Nephron (organoid): ENCODE results near the gene ALDH1A1.

Source experiments
- H3K27ac Mint-ChIP-seq, 3 experiments: 2 replicates each; pipeline ENCODE4 v1.8.0; 2020; ENCODE audit warnings: mixed read lengths in 3 of 3, mild to moderate bottlenecking in 2 of 3, moderate library complexity in 1 of 3
- H3K27me3 Mint-ChIP-seq: 2 replicates; pipeline ENCODE4 v1.8.0; 2021; ENCODE audit warnings: low read depth, mild to moderate bottlenecking, moderate library complexity, mixed read lengths
- H3K36me3 Mint-ChIP-seq: 2 replicates; pipeline ENCODE4 v1.8.0; 2020; ENCODE audit warnings: low read depth, mixed read lengths
- H3K4me1 Mint-ChIP-seq: 2 replicates; pipeline ENCODE4 v1.8.0; 2020; ENCODE audit warnings: mixed read lengths
- H3K4me3 Mint-ChIP-seq, 3 experiments: 2 replicates each; pipeline ENCODE4 v1.8.0; 2020; ENCODE audit warnings: mild to moderate bottlenecking in 3 of 3, mixed read lengths in 3 of 3, moderate library complexity in 2 of 3
- H3K9me3 Mint-ChIP-seq: 2 replicates; pipeline ENCODE4 v1.8.0; 2020; ENCODE audit warnings: mixed read lengths
- TF ChIP-seq, protein P1 (sequence below), 3 experiments: fragments of 200-600 bp; sonication (generic); IDR thresholded peaks; one replicate each; pipeline ENCODE4 v1.5.0; 2021; ENCODE audit warnings: antibody characterized with exemption in 3 of 3; ENCODE audit not compliant: unreplicated experiment in 3 of 3

ALDH1A1 gene

GRCh38 chr9:72955571-72955970, 2.7 kb upstream of the ALDH1A1 start:
- no peaks in the 10 kb centered on the region for H3K36me3 Mint-ChIP-seq
- H3K4me1 Mint-ChIP-seq: peaks cover 37% of the 10 kb centered on the region
- H3K27me3 Mint-ChIP-seq: no peaks in the 10 kb centered on the region
- H3K27ac Mint-ChIP-seq: no peak overlapping the region
- no peak overlapping the region for H3K4me3 Mint-ChIP-seq
- peaks cover 9% of the 10 kb centered on the region for H3K9me3 Mint-ChIP-seq
- TF ChIP-seq, protein P1, sequence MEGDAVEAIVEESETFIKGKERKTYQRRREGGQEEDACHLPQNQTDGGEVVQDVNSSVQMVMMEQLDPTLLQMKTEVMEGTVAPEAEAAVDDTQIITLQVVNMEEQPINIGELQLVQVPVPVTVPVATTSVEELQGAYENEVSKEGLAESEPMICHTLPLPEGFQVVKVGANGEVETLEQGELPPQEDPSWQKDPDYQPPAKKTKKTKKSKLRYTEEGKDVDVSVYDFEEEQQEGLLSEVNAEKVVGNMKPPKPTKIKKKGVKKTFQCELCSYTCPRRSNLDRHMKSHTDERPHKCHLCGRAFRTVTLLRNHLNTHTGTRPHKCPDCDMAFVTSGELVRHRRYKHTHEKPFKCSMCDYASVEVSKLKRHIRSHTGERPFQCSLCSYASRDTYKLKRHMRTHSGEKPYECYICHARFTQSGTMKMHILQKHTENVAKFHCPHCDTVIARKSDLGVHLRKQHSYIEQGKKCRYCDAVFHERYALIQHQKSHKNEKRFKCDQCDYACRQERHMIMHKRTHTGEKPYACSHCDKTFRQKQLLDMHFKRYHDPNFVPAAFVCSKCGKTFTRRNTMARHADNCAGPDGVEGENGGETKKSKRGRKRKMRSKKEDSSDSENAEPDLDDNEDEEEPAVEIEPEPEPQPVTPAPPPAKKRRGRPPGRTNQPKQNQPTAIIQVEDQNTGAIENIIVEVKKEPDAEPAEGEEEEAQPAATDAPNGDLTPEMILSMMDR (IDR thresholded peaks at IDR 0.05; ENCODE audit: unreplicated experiment in 3 of 3): no peak

DNA sequence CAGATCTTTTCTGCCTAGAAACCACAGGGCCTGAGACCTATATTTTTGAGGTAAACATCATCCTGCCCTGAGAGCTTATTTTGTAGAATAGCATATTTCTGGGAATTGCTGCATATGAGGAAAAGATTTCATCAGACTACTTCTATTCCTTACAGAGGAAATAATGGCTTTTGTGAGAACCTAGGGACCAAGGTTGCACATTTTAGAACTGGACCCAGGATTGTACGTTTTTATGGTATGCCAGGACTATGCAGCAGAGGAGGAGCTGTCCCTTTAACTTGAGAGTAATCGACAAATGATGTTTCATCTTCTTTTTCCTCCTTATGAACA, 2.2 kb upstream of the ALDH1A1 start:
- H3K27ac Mint-ChIP-seq: no peak overlapping the region
- H3K36me3 Mint-ChIP-seq: no peaks in the 10 kb centered on the region
- TF ChIP-seq, protein P1 (IDR thresholded peaks at IDR 0.05; ENCODE audit: unreplicated experiment in 3 of 3): no peak
- peaks cover 40% of the 10 kb centered on the region for H3K4me1 Mint-ChIP-seq
- H3K4me3 Mint-ChIP-seq: no peak overlapping the region
- H3K9me3 Mint-ChIP-seq: peaks cover 9% of the 10 kb centered on the region
- H3K27me3 Mint-ChIP-seq: no peaks in the 10 kb centered on the region

- TF ChIP-seq, protein P1 (IDR thresholded peaks at IDR 0.05; ENCODE audit: unreplicated experiment in 3 of 3): no peak
- no peak overlapping the region for H3K4me3 Mint-ChIP-seq
- peaks cover 8% of the 10 kb centered on the region for H3K9me3 Mint-ChIP-seq
- no peaks in the 10 kb centered on the region for H3K27me3 Mint-ChIP-seq
- no peaks in the 10 kb centered on the region for H3K36me3 Mint-ChIP-seq
- peaks cover 40% of the 10 kb centered on the region for H3K4me1 Mint-ChIP-seq
- H3K27ac Mint-ChIP-seq: no peak overlapping the region
Measured at GRCh38 chr9:72954431-72955125, 1.7 kb upstream of the ALDH1A1 start.

DNA sequence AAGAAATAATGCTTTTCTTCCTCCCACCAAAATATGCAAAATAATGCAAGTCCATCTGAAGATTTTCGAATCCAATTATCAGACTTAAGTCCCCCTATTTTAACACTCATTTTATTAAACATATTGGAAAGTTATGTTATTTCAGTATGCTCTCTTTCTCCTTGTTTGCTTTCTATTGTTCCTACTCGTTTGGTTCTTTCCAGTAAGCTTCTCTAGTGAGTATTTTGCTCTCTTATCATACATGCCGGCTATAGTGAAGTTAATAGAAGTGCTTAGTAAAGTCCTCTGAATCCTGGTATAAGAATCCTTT, 517 bp downstream of the ALDH1A1 start:
- H3K36me3 Mint-ChIP-seq: no peaks in the 10 kb centered on the region
- TF ChIP-seq, protein P1 (IDR thresholded peaks at IDR 0.05; ENCODE audit: unreplicated experiment in 3 of 3): no peak
- peak overlapping the region; percentile 51 to 69 (median 62) for H3K4me3 Mint-ChIP-seq
- no peaks in the 10 kb centered on the region for H3K27me3 Mint-ChIP-seq
- H3K4me1 Mint-ChIP-seq: peaks cover 54% of the 10 kb centered on the region
- no peaks in the 10 kb centered on the region for H3K9me3 Mint-ChIP-seq
- H3K27ac Mint-ChIP-seq: peak overlapping the region; percentile 14 to 88 (median 48)

DNA sequence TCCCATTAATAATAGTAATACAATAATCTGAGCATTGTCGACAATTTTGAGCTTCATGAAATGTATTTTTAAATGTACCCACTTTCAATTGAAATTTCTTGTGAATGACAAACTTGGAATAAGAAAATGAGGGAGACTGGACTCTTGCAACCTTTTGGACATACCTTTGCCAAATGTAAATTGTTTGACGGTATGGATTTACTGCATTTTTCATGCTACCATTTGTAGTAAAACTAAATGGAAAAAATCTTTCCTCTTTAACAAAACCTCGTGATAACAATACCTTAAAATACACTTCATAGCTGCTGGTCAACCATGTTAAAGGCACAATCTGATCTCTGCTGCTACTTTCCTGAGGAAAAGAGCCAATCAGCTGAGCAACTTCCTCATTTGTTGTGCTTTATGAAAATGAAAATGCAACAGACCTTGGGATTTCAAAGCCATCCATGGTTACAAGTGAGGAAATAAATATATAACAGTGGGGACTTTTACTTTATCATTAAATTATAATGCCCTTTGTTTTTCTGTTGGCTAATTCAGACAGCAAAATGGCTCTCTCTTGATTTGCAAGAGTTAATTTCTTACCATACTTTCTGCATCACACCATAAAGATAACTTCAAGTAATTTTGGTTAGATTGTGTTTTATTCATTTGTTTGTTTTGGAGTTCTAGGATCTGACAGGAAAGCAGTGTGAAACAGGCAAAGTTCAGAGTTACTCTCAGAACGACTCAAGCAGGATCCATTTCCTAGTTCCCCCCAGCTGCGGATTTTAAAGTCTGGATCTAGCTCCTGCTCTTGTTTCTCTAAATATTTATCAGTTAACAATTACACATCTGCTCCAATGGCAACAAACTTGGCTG, 1.1 kb downstream of the ALDH1A1 start:
- Mint-ChIP-seq H3K4me1 (peaks cover 54% of the 10 kb centered on the region), H3K27me3 (no peaks in the 10 kb centered on the region), H3K9me3 (no peaks in the 10 kb centered on the region), H3K36me3 (no peaks in the 10 kb centered on the region), H3K27ac (peak overlapping the region; percentile 14 to 88 (median 48)), H3K4me3 (peak overlapping the region; percentile 51 to 69 (median 62))
- TF ChIP-seq, protein P1 (IDR thresholded peaks at IDR 0.05; ENCODE audit: unreplicated experiment in 3 of 3): no peak
